Coronary artery (tissue), 2 donors: ENCODE measurements around the gene TRAF3.

Experiments used
- DNase-seq: peaks from one replicate; pipeline ENCODE4 v3.0.0-alpha.2; 2017; ENCODE audit warnings: low spot score
- H3K27ac ChIP-seq, 2 donors: fragments of 200-600 bp; sonication (generic); one replicate each; pipeline ENCODE4 v1.5.1; 2016 to 2019
- H3K4me3 ChIP-seq: fragments of 200-600 bp; sonication (generic); 2 replicates; pipeline ENCODE4 v1.5.1; 2016; ENCODE audit warnings: mild to moderate bottlenecking, moderate library complexity
- CTCF ChIP-seq: fragments of 200-600 bp; sonication (generic); IDR thresholded peaks from one replicate; pipeline ENCODE4 v1.5.1; 2019; ENCODE audit warnings: antibody characterized with exemption

TRAF3 gene

GRCh38 chr14:102916347-102917055, 139.3 kb downstream of the TRAF3 start:
- no peak for TF ChIP-seq CTCF
- Histone ChIP-seq H3K27ac (no peak overlapping the region), H3K4me3 (no peak overlapping the region)
- DNase-seq, result no peak

GRCh38 chr14:102917056-102917385, 139.8 kb downstream of the TRAF3 start:
- no peak for DNase-seq
- TF ChIP-seq CTCF, result no peak
- Histone ChIP-seq H3K27ac (no peak overlapping the region), H3K4me3 (no peak overlapping the region)

- Histone ChIP-seq H3K27ac (no peak overlapping the region), H3K4me3 (no peak overlapping the region)
- DNase-seq, result no peak
- TF ChIP-seq CTCF, result peak; percentile 32
Observed at GRCh38 chr14:102917469-102918211, 140.4 kb downstream of the TRAF3 start.

- no peak for DNase-seq
- H3K27ac ChIP-seq, result no peak overlapping the region
- no peak overlapping the region for H3K4me3 ChIP-seq
- TF ChIP-seq CTCF, result no peak
Observed at GRCh38 chr14:102918438-102918837, 141.2 kb downstream of the TRAF3 start.

- no peak overlapping the region for H3K27ac ChIP-seq
- no peak for DNase-seq
- H3K4me3 ChIP-seq, result no peak overlapping the region
- no peak for TF ChIP-seq CTCF
Observed at GRCh38 chr14:102920273-102920997, 143.2 kb downstream of the TRAF3 start.

- DNase-seq, result no peak
- Histone ChIP-seq H3K4me3 (no peak overlapping the region), H3K27ac (no peak overlapping the region)
- no peak for TF ChIP-seq CTCF
Observed at GRCh38 chr14:102920998-102921304, 143.7 kb downstream of the TRAF3 start.
